GM12891 (cell line): ENCODE data around the gene DUSP8.
"Not testable (repeated sequence)": the region's sequence is repeated elsewhere in the genome, so short reads cannot be mapped to it uniquely, and the experiment has no call there.

ENCODE experiments used
- PAX5 ChIP-seq: IDR thresholded peaks from 2 replicates; pipeline ENCODE4 v1.6.1; 2011; ENCODE audit warnings: low read length, moderate library complexity, mild to moderate bottlenecking; ENCODE audit not compliant: insufficient read depth, severe bottlenecking
- POLR2A ChIP-seq: IDR thresholded peaks from 2 replicates; pipeline ENCODE4 v1.6.1; 2011; ENCODE audit warnings: low read depth, low read length, control low read depth
- POLR2AphosphoS5 ChIP-seq: IDR thresholded peaks from 2 replicates; pipeline ENCODE4 v1.6.1; 2011; ENCODE audit warnings: low read depth, low read length, control low read depth
- POU2F2 ChIP-seq: IDR thresholded peaks from 2 replicates; pipeline ENCODE4 v1.6.1; 2011; ENCODE audit warnings: low read depth, mild to moderate bottlenecking, control low read depth, low read length, moderate library complexity
- SPI1 ChIP-seq: IDR thresholded peaks from 2 replicates; pipeline ENCODE4 v1.6.1; 2011; ENCODE audit warnings: low read depth, low read length, control low read depth

DNA sequence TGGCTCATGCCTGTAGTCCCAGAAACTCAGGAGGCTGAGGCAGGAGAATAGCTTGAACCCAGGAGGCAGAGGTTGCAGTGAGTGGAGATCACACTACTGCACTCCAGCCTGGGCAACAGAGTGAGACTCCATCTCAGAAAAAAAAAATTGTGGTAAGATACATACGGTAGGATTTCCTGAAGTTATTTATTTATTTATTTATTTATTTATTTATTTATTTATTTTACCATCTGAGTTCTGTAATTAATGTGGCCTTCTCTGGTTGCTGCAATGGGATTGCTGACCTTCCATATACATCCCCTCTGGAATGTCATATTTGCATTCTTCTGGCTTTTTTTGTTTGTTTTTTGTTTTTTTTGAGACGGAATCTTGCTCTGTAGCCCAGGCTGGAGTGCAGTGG is 10.8 kb upstream of the DUSP8 start:
- not testable (repeated sequence) for TF ChIP-seq POLR2A, POLR2AphosphoS5, POU2F2, PAX5, SPI1
